Left colon (tissue), 2 donors: ENCODE measurements around the gene NUP133. TPM values are rescaled to one million over a fixed set of nuclear protein-coding genes. Genes with fewer than 3 reads are reported as not detected.

ENCODE experiments used
- ATAC-seq: fragments of 200-7000 bp; cut with Tn5 transposase; one replicate; pipeline ENCODE4 v1.9.1; 2020; ENCODE audit warnings: mild to moderate bottlenecking, moderate library complexity
- DNase-seq, 2 donors: peaks; one replicate each; pipeline ENCODE4 v3.0.0-alpha.2; 2020
- intact Hi-C, 2 donors: fragments of 100-400 bp; cut with DNase I in 1 of 2; cut with micrococcal nuclease in 1 of 2; formaldehyde crosslinking; loops; one replicate each; pipeline versions ENCODE4 v1.11.2 to v1.14.0; 2022; cut with DNase I, micrococcal nuclease
- long read RNA-seq: library from polyadenylated mRNA; unstranded; transcript quantifications from one replicate; pipeline ENCODE4 v2.0.0, GENCODE V29; 2021
- total RNA-seq, 2 donors: library from RNA; stranded (reverse); fragmentation: NEBNext Ultra II Directional; extraction: Animal tissue kit (Norgen Biotek cat#: 25700); gene quantifications; one replicate each; pipeline ENCODE4 v1.2.1, GENCODE V29; 2021
- donor health status: DM: no; HTN: no; CAD: no.
- donor health status: DM: yes; HTN: yes; CAD: no.

NUP133 gene
- total RNA-seq: 10 to 100 TPM; 18.5 to 23.0 TPM
- long read RNA-seq, full-length matches to known transcripts: 14 of 16 reads
- long read RNA-seq, partial matches to known transcripts: 0 of 16 reads
- long read RNA-seq, other reads (novel, unspliced or antisense): 2 of 16 reads

GRCh38 chr1:229507951-229508822, at the start of gene NUP133:
NUP133 (minus strand) TSS chr1:229508341; CDS start chr1:229508249, 92 bp downstream.
- ATAC-seq: peak; percentile 96
- DNase-seq: peak; percentile 99 to 100
- intact Hi-C loops: no loop called here

GRCh38 chr1:229557200-229557850, 49.2 kb upstream of the NUP133 start:
- no peak for DNase-seq
- ATAC-seq: no peak
- intact Hi-C loops: loop anchor here in 1 of 2 donors (10.0 kb wide), 1 partner anchor 67 kb away; the partner anchor contains the start of genes TAF5L and URB2

DNA sequence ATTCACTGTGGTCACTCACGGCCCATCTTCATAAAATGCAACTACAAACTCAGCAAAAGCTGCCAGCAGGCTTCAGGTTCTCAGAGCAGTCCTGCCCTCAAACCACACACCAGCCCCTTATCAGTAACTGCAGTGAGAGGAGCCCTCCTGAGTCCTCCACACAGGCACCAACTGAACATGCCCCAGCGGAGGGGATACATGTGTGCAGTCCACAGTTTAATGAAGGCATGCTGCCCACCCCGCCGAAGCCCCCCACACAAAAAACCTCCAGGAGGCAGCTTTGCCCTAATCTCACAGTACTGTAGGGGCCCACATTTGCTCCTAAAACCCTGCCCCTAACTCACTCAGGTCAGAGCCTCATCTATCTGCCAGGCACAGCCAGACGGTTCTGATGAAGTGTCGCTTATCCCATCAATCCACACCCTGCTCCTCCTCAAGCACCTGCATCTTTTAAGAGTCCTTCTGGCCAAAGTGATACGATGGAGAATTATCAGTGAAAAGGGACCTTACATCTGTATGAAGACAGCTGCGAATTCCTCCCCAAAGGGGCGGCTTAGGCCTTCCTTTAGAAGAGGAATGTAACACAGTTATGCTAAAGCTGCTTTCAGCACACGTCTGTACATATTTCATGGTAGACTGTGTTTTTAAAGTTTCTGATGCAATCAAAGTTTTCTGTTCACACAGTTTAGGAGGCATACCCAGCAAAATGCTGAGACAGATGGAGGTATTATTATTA, 46.9 kb upstream of the NUP133 start:
- intact Hi-C loops: loop anchor here in 1 of 2 donors (10.0 kb wide), 1 partner anchor 70 kb away; the partner anchor contains the start of genes TAF5L and URB2
- DNase-seq: no peak
- no peak for ATAC-seq

GRCh38 chr1:229553621-229554130, 45.5 kb upstream of the NUP133 start:
- ATAC-seq: no peak
- no peak for DNase-seq
- intact Hi-C loops: loop anchor here in 1 of 2 donors (10.0 kb wide), 1 partner anchor 71 kb away; the partner anchor contains the start of genes TAF5L and URB2

GRCh38 chr1:229552732-229553131, 44.6 kb upstream of the NUP133 start:
- no peak for ATAC-seq
- no peak for DNase-seq
- intact Hi-C loops: loop anchor here in 1 of 2 donors (10.0 kb wide), 1 partner anchor 72 kb away; the partner anchor contains the start of genes TAF5L and URB2

- intact Hi-C loops: loop anchor here in 1 of 2 donors (10.0 kb wide), 1 partner anchor 74 kb away; the partner anchor contains the start of genes TAF5L and URB2
- ATAC-seq: no peak
- no peak for DNase-seq
These were observed 42.8 kb upstream of the NUP133 start for GRCh38 chr1:229550812-229551567.

DNA sequence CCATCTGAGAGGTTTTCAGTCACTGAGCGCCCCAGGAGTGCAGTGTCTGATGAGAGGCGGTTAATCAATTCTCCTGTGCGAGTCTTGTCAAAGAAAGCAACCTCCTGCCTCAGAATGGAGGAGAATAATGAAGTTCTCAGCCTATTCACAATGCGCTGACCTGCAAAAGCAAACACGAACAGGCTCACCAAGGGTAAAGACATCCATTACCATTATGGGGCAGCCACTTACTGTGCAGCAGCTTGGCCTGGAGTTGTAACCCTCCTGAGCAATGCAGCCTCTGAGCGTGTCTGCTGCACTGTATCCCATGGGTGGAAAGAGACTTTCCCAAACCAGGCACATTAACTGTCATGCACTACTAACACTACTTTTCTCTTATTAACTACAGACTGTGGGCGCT, 39.4 kb upstream of the NUP133 start:
- ATAC-seq: no peak
- intact Hi-C loops: no loop called here
- DNase-seq: no peak

- DNase-seq: no peak
- ATAC-seq: no peak
These were observed 36.4 kb upstream of the NUP133 start for GRCh38 chr1:229544587-229544986.

DNA sequence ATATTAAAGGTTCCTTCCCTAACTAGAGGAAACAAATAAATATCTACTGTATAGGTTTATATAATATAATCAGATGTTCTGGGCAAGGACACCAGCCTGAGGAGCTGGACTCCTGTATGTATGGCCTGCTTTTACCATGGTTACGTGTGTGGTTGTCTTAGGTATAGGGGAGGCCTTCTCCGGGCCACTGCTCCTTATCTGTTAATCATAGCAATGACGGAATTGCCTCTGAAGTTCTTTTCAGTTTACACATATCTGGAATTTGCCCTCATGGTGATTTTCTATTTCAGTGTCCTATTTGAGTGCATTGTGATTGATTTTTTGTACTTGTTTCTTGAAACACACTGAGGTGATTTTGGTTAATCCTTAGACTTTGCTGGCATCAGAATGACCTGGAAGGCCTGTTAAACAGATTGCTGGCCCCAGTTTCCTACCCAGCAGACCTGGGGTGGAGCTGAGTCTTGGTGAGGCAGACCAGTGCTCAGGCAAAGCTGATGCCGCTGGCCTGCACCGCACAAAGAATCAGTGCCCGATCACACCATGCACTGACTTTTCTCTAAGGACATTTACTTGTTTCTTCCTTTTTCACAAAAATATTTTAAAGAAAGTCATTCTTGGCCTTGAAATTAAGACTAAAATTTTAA, 31.8 kb upstream of the NUP133 start:
- intact Hi-C loops: no loop called here
- DNase-seq (no peak), ATAC-seq (no peak)

More at GRCh38 chr1:229544587-229544986, 36.4 kb upstream of the NUP133 start:
- intact Hi-C loops: no loop called here

DNA sequence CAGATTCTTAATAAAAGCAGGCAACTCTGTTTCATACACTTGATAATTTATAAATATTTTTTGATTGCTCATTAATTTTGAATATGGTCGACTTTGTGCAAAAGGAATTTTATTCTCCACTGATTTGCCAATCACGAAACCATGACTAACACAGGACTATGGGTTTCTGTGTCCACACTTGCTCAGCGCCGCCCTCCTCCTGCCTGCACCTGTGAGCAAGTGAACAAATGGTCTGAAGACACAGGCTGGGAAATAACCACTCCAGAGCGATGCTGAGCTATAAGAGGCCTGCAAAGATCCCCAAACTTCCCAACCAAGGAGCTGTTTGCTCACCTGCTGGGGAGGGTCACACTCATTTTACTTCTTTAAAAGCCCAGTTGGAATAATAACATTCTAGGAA, 30.8 kb upstream of the NUP133 start:
- intact Hi-C loops: no loop called here
- no peak for ATAC-seq
- DNase-seq: no peak

- ATAC-seq: no peak
- DNase-seq: no peak
- intact Hi-C loops: no loop called here
These were observed 29.8 kb upstream of the NUP133 start for GRCh38 chr1:229537894-229538293.

GRCh38 chr1:229536982-229537381, 28.8 kb upstream of the NUP133 start:
- no peak for ATAC-seq
- intact Hi-C loops: no loop called here
- DNase-seq: no peak

GRCh38 chr1:229535230-229535629, 27.1 kb upstream of the NUP133 start:
- ATAC-seq (no peak), DNase-seq (no peak)
- intact Hi-C loops: no loop called here

DNA sequence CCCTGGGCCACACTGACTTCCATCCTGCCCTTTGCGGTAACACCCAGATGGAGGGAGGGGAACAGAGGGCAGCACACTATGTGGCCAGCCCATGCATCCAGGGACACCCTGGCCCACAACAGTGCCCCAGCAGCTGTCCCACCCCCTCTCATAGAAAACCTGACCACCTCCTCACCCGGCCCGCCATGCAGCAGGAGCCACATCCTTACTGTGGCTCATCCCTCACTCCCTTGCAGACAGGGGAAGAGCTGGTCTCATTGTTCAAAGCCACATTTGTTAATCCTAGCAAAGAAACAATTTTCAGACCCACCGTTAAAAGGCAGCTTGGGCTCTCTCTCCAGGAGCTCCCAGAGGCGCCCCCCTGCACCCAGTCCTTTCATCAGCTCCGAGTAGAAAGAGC, 23.2 kb upstream of the NUP133 start:
- DNase-seq (no peak), ATAC-seq (no peak)
- intact Hi-C loops: no loop called here

GRCh38 chr1:229529639-229530038, 21.5 kb upstream of the NUP133 start:
- intact Hi-C loops: no loop called here
- DNase-seq: no peak
- ATAC-seq: no peak

- intact Hi-C loops: no loop called here
- ATAC-seq: no peak
These were observed 18.6 kb upstream of the NUP133 start for GRCh38 chr1:229526695-229527094.

DNA sequence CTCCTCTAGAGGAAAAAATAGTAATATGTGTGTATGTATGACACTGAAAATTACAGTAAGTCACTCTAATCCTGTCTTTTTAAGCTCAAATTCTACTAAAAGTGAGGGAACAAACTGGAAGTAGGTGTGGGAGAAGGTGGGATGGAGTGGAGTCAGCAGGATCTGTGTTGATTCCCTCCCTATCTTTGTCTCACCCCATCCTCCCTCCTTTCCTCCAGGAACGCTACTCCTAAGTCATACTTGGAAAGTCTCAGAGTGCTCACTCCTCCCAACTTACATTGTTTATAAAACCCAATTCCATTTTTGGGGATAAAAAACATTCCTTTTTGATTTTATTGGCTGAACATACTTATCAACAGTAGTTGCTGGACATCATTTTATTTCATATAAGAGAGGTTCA, 14.9 kb upstream of the NUP133 start:
- intact Hi-C loops: no loop called here
- ATAC-seq (no peak), DNase-seq (no peak)

More at GRCh38 chr1:229526695-229527094, 18.6 kb upstream of the NUP133 start:
- no peak for DNase-seq
